Ovary (tissue), 3 donors: ENCODE results near the gene CTTN.

Source experiments
- CTCF ChIP-seq, 3 donors: fragments of 450-650 bp in 2 of 3; fragments of 200-600 bp in 1 of 3; IDR thresholded peaks; one replicate each; pipeline versions ENCODE4 v1.5.1 to v1.8.0; 2016 to 2022; ENCODE audit warnings: antibody characterized with exemption in 3 of 3, mild to moderate bottlenecking in 1 of 3
- EP300 ChIP-seq: sonication (generic); formaldehyde crosslinking; IDR thresholded peaks from one replicate; pipeline ENCODE4 v1.6.1; 2017; ENCODE audit warnings: antibody characterized with exemption
- donor health status: DM: no; HTN: no; CAD: no.

GRCh38 chr11:70377645-70378044 is 20.7 kb upstream of the CTTN start:
- TF ChIP-seq CTCF (IDR thresholded peaks at IDR 0.05) (no peak), EP300 (no peak)
